Transverse colon (tissue), 4 donors: ENCODE measurements around the gene PREX1. TPM values are rescaled to one million over a fixed set of nuclear protein-coding genes. Genes with fewer than 3 reads are reported as not detected.

Experiments
- DNase-seq: peaks from one replicate; pipeline ENCODE4 v3.0.0-alpha.2; 2019
- H3K27ac ChIP-seq, 4 donors: fragments of 200-600 bp; sonication (generic); 2 replicates each; pipeline ENCODE4 v1.5.1; 2016 to 2018; ENCODE audit warnings: inconsistent platforms in 4 of 4
- H3K27me3 ChIP-seq: fragments of 200-600 bp; sonication (generic); 2 replicates; pipeline ENCODE4 v1.5.1; 2017; ENCODE audit warnings: inconsistent platforms
- H3K36me3 ChIP-seq, 4 donors: fragments of 200-600 bp; sonication (generic); 2 replicates each; pipeline ENCODE4 v1.5.1; 2017 to 2019; ENCODE audit warnings: inconsistent platforms in 4 of 4
- H3K4me1 ChIP-seq, 4 donors: fragments of 200-600 bp; sonication (generic); 2 replicates each; pipeline ENCODE4 v1.5.1; 2017 to 2020; ENCODE audit warnings: inconsistent platforms in 4 of 4
- H3K4me3 ChIP-seq, 4 donors: fragments of 200-600 bp; sonication (generic); 1 replicate in 1 of 4; 2 replicates in 3 of 4; pipeline versions ENCODE4 v1.5.1 to v1.6.1; 2017 to 2019; ENCODE audit warnings: inconsistent platforms in 4 of 4
- H3K9me3 ChIP-seq, 2 donors: fragments of 200-600 bp; sonication (generic); 2 replicates each; pipeline ENCODE4 v1.5.1; 2017 to 2019; ENCODE audit warnings: inconsistent platforms in 2 of 2
- EP300 ChIP-seq: sonication (generic); formaldehyde crosslinking; IDR thresholded peaks from one replicate; pipeline ENCODE4 v1.6.1; 2017; ENCODE audit warnings: antibody characterized with exemption, low read depth
- POLR2A ChIP-seq: fragments of 450-650 bp; IDR thresholded peaks from one replicate; pipeline ENCODE4 v1.6.1; 2016; ENCODE audit warnings: antibody characterized with exemption, mild to moderate bottlenecking, moderate library complexity
- POLR2AphosphoS5 ChIP-seq, 3 donors: sonication (generic); formaldehyde crosslinking; IDR thresholded peaks; one replicate each; pipeline ENCODE4 v1.6.1; 2016; ENCODE audit warnings: antibody characterized with exemption in 3 of 3
- WGBS, 2 donors: methylation state at CpG; one replicate each; pipeline ENCODE4 v1.1.5; 2018; ENCODE audit warnings: low coverage in 1 of 2; 5-methylcytosine and 5-hydroxymethylcytosine counted together
- in situ Hi-C, 4 donors: fragments of 200-750 bp; cut with MboI; loops; one replicate each; pipeline versions ENCODE4 v1.15.0 to v1.15.1; 2017; ENCODE audit warnings: low sequenced_read_pairs in 3 of 4, low pct_ligation_motif_present in 1 of 4, low pct_unique_long_range_greater_than_20kb in 1 of 4
- intact Hi-C: fragments of 100-400 bp; cut with DNase I; formaldehyde crosslinking; loops from one replicate; pipeline ENCODE4 v1.15.1; 2023; ENCODE audit warnings: low total_unique reads
- total RNA-seq, 4 donors: library from RNA; depleted of rRNA; stranded (reverse); fragments of >200 nt; gene quantifications; one replicate each; pipeline ENCODE4 v1.1.0, GENCODE V29; 2016
- TF ChIP-seq, protein P1 (sequence below), 5 experiments: fragments of 200-600 bp in 3 of 5; fragments of 450-650 bp in 2 of 5; sonication (generic) in 3 of 5; IDR thresholded peaks; 1 replicate in 2 of 5; 2 replicates in 3 of 5; pipeline ENCODE4 v1.5.1; 2016 to 2017; ENCODE audit warnings: antibody characterized with exemption in 5 of 5, inconsistent platforms in 3 of 5, mild to moderate bottlenecking in 2 of 5, moderate library complexity in 1 of 5

PREX1 gene
- total RNA-seq, 4 donors from 2014 or later, result 10.9 to 29.9 (median 16.6) TPM

DNA sequence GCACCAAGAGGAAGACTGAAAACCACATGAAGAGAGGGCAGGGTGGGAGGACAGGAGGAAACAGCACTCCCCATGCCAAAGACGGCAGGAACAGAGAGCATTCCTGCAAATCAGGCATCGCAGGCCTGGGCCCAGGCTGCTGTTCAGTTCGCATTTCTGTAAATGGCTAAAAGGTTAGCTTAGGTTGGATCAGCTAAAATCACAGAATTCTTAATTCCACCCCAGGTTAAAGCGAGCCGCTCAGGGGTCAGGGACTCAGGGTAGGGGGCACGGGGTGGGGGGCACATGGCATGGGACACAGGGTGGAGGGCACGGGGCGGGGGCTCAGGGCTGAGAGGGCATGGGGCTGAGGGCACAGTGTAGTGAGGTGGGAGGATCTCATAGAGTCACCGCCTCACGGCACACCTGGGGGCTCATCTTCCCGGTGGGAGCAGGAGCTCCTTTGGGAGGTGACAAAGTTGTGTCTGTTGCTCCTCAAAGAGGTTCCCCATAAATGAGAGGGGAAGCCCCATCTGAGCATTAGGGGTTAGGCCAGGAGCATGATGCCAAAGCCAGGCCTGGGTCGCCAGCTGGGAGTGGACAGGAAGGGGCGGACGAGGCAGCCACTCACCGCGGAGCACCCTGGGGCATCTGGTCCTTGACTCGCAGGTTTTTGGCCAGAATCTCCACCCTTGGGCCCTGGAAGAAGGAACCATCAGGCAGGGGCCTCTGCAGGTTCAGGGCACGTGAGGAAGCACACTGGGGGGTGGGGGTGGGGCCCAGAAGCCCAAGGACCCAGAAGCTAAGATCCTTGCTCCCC, 200.7 kb downstream of the PREX1 start:
- 84% methylated on average over 17 of the region's 18 CpGs; no CpG with 5 or more reads in 1 of the 2 donors for WGBS, 2 donors
- H3K4me1 ChIP-seq, result no peaks in the 10 kb centered on the region
- in situ Hi-C loops, result loop anchor here in 2 of 4 donors (10.0 kb wide), 2 partner anchors 842 to 962 kb away; partner anchors contain the start of gene SULF2 (in 1 of the 2)
- H3K27me3 ChIP-seq, result no peaks in the 10 kb centered on the region
- no peaks in the 10 kb centered on the region for H3K9me3 ChIP-seq
- DNase-seq, result no peak
- H3K27ac ChIP-seq, result no peak overlapping the region
- H3K36me3 ChIP-seq, result peaks cover 0 to 8% (median 0%) of the 10 kb centered on the region in 4 donors
- intact Hi-C loops, result no loop called here
- no peak overlapping the region for H3K4me3 ChIP-seq
- TF ChIP-seq POLR2A, result no peak
- TF ChIP-seq EP300, result no peak

DNA sequence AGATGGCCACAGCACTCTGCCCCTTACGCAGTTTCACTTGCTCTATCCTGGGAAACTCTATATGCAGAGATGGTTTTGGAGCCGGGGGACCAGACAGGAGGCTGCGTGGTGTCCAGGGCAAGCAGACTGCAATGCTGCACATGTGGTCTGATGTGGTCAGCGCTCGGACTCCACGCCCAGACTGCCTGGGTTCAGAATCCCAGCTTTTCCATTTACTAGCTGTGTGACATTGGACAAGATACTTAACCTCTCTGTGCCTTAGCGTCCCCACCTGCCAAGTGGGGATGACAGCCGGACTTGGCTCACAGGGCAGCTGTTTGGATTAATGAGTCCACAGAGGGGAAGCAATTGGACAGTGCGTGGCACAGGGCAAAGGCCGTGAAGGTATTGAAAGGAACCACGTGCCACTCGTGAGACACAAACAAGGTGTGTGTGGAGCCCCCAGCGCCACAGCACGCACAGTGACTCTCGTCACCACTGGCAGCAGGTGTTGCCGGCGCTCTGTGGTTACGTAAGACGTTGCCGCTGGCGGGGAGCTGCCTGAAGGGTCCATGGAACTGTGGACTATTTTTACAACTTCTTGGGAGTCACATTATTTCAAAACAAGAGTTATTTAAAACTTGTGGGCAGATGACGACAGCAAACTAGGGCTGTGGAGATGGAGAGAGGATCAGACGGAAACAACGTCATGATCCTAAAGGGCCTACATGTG, 201.4 kb downstream of the PREX1 start:
- H3K4me3 ChIP-seq, result no peak overlapping the region
- H3K27me3 ChIP-seq, result no peaks in the 10 kb centered on the region
- no peak for TF ChIP-seq POLR2A
- TF ChIP-seq, protein P1, sequence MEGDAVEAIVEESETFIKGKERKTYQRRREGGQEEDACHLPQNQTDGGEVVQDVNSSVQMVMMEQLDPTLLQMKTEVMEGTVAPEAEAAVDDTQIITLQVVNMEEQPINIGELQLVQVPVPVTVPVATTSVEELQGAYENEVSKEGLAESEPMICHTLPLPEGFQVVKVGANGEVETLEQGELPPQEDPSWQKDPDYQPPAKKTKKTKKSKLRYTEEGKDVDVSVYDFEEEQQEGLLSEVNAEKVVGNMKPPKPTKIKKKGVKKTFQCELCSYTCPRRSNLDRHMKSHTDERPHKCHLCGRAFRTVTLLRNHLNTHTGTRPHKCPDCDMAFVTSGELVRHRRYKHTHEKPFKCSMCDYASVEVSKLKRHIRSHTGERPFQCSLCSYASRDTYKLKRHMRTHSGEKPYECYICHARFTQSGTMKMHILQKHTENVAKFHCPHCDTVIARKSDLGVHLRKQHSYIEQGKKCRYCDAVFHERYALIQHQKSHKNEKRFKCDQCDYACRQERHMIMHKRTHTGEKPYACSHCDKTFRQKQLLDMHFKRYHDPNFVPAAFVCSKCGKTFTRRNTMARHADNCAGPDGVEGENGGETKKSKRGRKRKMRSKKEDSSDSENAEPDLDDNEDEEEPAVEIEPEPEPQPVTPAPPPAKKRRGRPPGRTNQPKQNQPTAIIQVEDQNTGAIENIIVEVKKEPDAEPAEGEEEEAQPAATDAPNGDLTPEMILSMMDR (IDR thresholded peaks at IDR 0.05), result no peak
- no peak for TF ChIP-seq POLR2AphosphoS5 (IDR thresholded peaks at IDR 0.05)
- no peak for TF ChIP-seq EP300
- in situ Hi-C loops, result loop anchor here in 2 of 4 donors (10.0 kb wide), 2 partner anchors 842 to 962 kb away; partner anchors contain the start of gene SULF2 (in 1 of the 2)
- peaks cover 0 to 2% (median 0%) of the 10 kb centered on the region in 4 donors for H3K36me3 ChIP-seq
- H3K27ac ChIP-seq, result no peak overlapping the region
- H3K9me3 ChIP-seq, result no peaks in the 10 kb centered on the region
- intact Hi-C loops, result no loop called here
- no peak for DNase-seq
- 65 to 75% methylated on average over 7 to 22 of the region's 24 CpGs for WGBS, 2 donors
- peaks cover 0 to 6% (median 4%) of the 10 kb centered on the region in 4 donors for H3K4me1 ChIP-seq

DNA sequence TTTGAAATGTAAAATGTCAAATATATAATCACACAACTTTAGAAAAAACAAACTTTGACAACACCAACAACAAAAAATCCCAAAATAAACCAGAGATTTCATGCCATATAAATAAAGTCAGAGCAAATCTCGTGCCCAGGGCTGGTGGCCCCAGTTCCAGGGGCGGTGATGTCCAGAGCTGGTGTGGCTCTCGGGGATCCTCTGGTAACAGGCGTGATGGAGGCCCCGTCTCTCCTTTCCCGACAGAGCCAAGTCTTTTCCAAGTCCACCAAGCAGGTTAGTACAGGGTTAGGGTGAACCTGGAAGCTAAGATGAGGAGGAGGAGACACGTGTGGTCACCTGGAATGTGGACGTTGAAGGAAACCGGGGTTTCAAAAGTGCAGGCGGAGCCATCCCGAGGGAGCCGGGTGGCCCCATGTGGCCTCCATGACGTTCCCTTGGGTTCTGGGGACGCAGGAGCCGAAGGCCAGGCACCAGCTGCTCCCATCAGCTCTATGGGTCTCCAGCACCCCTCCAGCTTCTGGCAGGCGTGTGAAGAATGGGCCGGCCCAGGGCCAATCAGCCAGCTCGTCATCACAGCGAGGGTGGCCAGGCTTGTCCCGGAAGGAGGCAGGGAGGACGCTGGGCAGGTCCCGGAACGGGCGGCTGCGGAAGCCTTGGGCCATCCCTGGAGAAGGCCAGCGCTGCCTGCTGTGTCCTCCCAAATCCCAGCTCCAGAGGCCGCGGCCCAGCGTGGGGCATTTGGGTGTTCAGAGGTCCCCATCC, 202.5 kb downstream of the PREX1 start:
- H3K27ac ChIP-seq, result no peak overlapping the region
- H3K36me3 ChIP-seq, result no peaks in the 10 kb centered on the region
- peaks cover 5 to 17% (median 14%) of the 10 kb centered on the region in 4 donors for H3K4me1 ChIP-seq
- in situ Hi-C loops, result loop anchor here in 2 of 4 donors (10.0 kb wide), 2 partner anchors 841 to 961 kb away; partner anchors contain the start of gene SULF2 (in 1 of the 2)
- no peak for TF ChIP-seq POLR2A
- TF ChIP-seq POLR2AphosphoS5 (IDR thresholded peaks at IDR 0.05), result no peak
- TF ChIP-seq, protein P1 (IDR thresholded peaks at IDR 0.05), result no peak
- no peak for TF ChIP-seq EP300
- 86 to 92% methylated on average over 4 to 29 of the region's 29 CpGs for WGBS, 2 donors
- no peaks in the 10 kb centered on the region for H3K9me3 ChIP-seq
- no peaks in the 10 kb centered on the region for H3K27me3 ChIP-seq
- DNase-seq, result no peak
- intact Hi-C loops, result no loop called here
- H3K4me3 ChIP-seq, result no peak overlapping the region

DNA sequence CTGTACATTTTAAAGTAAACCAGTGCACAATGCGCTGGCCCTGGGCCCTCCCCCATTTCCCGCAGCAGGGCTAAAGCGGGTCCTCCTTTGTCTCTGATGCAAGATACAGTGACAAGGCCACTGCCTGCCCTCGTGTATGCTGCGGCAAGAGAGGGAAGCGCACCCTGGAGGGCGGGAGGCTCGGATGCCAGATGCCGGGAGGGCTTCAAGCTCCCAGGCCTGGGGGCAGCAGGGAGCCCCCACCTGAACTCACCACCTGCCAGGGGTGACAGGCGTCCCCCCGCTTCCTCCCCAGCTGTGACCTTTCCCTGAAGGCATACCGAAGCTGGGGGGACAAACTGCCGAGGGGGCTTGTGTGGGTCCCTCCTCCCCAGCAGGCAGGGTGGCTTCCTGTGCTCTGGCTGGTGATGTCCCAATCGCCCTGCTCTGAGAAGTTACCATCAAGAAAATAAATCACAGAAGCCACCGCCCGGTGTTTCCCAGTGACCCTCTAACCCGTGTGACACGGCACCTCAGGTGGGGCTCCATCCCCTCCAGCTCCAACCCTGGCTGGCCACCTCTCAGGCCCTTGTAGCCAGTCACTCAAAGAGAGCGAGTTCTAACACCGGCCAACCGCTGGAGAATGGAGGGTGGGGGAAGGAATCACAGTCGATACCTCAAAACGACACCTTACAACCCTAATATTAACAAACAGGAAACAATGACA, 203.3 kb downstream of the PREX1 start:
- intact Hi-C loops, result loop anchor here (5.0 kb wide), 1 partner anchor 947 kb away; no protein-coding TSS in a partner anchor

More for the DNA sequence above, 203.3 kb downstream of the PREX1 start:
- no peaks in the 10 kb centered on the region for H3K27me3 ChIP-seq
- no peaks in the 10 kb centered on the region for H3K9me3 ChIP-seq
- no peaks in the 10 kb centered on the region for H3K36me3 ChIP-seq
- no peak for TF ChIP-seq POLR2AphosphoS5 (IDR thresholded peaks at IDR 0.05)
- no peak for TF ChIP-seq POLR2A
- TF ChIP-seq, protein P1 (IDR thresholded peaks at IDR 0.05), result no peak
- TF ChIP-seq EP300, result no peak
- DNase-seq, result no peak
- in situ Hi-C loops, result loop anchor here in 2 of 4 donors (10.0 kb wide), 2 partner anchors 840 to 960 kb away; partner anchors contain the start of gene SULF2 (in 1 of the 2)
- no peak overlapping the region for H3K27ac ChIP-seq
- WGBS, 2 donors, result 91 to 96% methylated on average over 5 to 21 of the region's 23 CpGs
- peaks cover 12 to 24% (median 21%) of the 10 kb centered on the region in 4 donors for H3K4me1 ChIP-seq
- H3K4me3 ChIP-seq, result no peak overlapping the region
